ENCODE data around the gene SPPL2C.

SPPL2C gene

DNA sequence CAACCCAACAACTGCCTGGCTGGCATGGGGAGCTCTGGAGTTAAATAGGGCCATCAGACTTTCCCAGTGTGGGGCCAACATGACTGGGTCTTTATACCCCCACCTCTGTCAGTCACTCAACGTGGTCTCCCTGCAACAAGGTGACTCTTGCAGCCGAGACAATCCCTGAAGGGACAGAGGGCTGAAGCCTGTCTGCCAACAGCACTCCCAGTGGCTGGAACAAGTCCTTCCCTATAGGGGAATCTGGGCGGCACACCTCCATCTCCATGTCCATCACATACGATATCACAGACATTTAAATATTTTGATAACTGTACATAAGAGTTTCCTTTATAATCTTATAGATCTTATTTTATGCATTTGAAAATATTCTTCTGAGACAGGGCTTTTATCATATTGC, 44.9 kb downstream of the SPPL2C start:
- no peaks in the 10 kb centered on the region for H3K36me3 ChIP-seq (ENCODE audit: insufficient read depth)
- H3K79me2 ChIP-seq (ENCODE audit: insufficient read depth, low read depth) = no peaks in the 10 kb centered on the region
- H3K4me1 ChIP-seq (ENCODE audit: low read depth, poor library complexity, severe bottlenecking) = peaks cover 7% of the 10 kb centered on the region
- H4K20me1 ChIP-seq (ENCODE audit: insufficient read depth) = no peaks in the 10 kb centered on the region
- H3K27ac ChIP-seq = no peak overlapping the region
- H3K4me3 ChIP-seq (IDR thresholded peaks at IDR 0.05; ENCODE audit: insufficient read depth, low read depth, low read length) = no peak overlapping the region
- H3K4me2 ChIP-seq = no peak overlapping the region
- H3K27me3 ChIP-seq (ENCODE audit: insufficient read depth, low read depth) = no peaks in the 10 kb centered on the region
- TF ChIP-seq, protein P1, sequence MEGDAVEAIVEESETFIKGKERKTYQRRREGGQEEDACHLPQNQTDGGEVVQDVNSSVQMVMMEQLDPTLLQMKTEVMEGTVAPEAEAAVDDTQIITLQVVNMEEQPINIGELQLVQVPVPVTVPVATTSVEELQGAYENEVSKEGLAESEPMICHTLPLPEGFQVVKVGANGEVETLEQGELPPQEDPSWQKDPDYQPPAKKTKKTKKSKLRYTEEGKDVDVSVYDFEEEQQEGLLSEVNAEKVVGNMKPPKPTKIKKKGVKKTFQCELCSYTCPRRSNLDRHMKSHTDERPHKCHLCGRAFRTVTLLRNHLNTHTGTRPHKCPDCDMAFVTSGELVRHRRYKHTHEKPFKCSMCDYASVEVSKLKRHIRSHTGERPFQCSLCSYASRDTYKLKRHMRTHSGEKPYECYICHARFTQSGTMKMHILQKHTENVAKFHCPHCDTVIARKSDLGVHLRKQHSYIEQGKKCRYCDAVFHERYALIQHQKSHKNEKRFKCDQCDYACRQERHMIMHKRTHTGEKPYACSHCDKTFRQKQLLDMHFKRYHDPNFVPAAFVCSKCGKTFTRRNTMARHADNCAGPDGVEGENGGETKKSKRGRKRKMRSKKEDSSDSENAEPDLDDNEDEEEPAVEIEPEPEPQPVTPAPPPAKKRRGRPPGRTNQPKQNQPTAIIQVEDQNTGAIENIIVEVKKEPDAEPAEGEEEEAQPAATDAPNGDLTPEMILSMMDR (conservative IDR thresholded peaks at IDR 0.05; ENCODE audit: low read depth, low read length) = no peak
- no peak overlapping the region for H2AFZ ChIP-seq (ENCODE audit: low read depth)
- no peak overlapping the region for H3K9ac ChIP-seq

DNA sequence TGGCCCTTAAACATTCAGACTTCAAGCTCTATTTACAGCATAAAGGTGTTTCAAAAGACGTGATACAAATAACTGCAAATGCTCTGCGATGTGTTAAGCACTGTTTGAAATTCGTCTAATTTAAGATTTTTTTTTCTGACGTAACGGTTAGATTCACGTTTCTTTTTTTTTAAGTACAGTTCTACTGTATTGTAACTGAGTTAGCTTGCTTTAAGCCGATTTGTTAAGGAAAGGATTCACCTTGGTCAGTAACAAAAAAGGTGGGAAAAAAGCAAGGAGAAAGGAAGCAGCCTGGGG, 49.0 kb downstream of the SPPL2C start:
- Histone ChIP-seq H3K4me2 (peak overlapping the region; percentile 24; the same call in 1 of the 2 replicates), H3K4me3 (IDR thresholded peaks at IDR 0.05; ENCODE audit: insufficient read depth, low read depth, low read length) (no peak overlapping the region), H2AFZ (ENCODE audit: low read depth) (peak overlapping the region; percentile 99), H3K27ac (no peak overlapping the region), H3K36me3 (ENCODE audit: insufficient read depth) (no peaks in the 10 kb centered on the region), H3K4me1 (ENCODE audit: low read depth, poor library complexity, severe bottlenecking) (peaks cover 7% of the 10 kb centered on the region), H3K27me3 (ENCODE audit: insufficient read depth, low read depth) (no peaks in the 10 kb centered on the region), H3K9ac (0 out of 2 replicates have a peak overlapping the region, but pooled peaks have one; percentile 4), H3K79me2 (ENCODE audit: insufficient read depth, low read depth) (no peaks in the 10 kb centered on the region), H4K20me1 (ENCODE audit: insufficient read depth) (no peaks in the 10 kb centered on the region)
- TF ChIP-seq, protein P1 (conservative IDR thresholded peaks at IDR 0.05; ENCODE audit: low read depth, low read length) = no peak

DNA sequence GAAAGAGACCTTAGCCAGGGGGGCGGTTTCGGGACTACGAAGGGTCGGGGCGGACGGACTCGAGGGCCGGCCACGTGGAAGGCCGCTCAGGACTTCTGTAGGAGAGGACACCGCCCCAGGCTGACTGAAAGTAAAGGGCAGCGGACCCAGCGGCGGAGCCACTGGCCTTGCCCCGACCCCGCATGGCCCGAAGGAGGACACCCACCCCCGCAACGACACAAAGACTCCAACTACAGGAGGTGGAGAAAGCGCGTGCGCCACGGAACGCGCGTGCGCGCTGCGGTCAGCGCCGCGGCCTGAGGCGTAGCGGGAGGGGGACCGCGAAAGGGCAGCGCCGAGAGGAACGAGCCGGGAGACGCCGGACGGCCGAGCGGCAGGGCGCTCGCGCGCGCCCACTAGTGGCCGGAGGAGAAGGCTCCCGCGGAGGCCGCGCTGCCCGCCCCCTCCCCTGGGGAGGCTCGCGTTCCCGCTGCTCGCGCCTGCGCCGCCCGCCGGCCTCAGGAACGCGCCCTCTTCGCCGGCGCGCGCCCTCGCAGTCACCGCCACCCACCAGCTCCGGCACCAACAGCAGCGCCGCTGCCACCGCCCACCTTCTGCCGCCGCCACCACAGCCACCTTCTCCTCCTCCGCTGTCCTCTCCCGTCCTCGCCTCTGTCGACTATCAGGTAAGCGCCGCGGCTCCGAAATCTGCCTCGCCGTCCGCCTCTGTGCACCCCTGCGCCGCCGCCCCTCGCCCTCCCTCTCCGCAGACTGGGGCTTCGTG, 49.5 kb downstream of the SPPL2C start, which contains the start of gene MAPT:
TSS of gene MAPT (plus strand) at position 533 of the 763 bp plus-strand sequence. CDS start 67,784 bp downstream, outside the sequence.
- Histone ChIP-seq H3K79me2 (ENCODE audit: insufficient read depth, low read depth) (no peaks in the 10 kb centered on the region), H3K9ac (peak within 1 kb of the TSS; percentile 52; the same call in 1 of the 2 replicates), H4K20me1 (ENCODE audit: insufficient read depth) (no peaks in the 10 kb centered on the region), H3K27me3 (ENCODE audit: insufficient read depth, low read depth) (no peaks in the 10 kb centered on the region), H3K36me3 (ENCODE audit: insufficient read depth) (no peaks in the 10 kb centered on the region), H3K4me1 (ENCODE audit: low read depth, poor library complexity, severe bottlenecking) (peaks cover 7% of the 10 kb centered on the region), H2AFZ (ENCODE audit: low read depth) (peak within 1 kb of the TSS; percentile 99), H3K4me3 (IDR thresholded peaks at IDR 0.05; ENCODE audit: insufficient read depth, low read depth, low read length) (no peak within 1 kb of the TSS), H3K4me2 (peak within 1 kb of the TSS; percentile 94), H3K27ac (no peak within 1 kb of the TSS)
- TF ChIP-seq, protein P1 (conservative IDR thresholded peaks at IDR 0.05; ENCODE audit: low read depth, low read length) = peak; percentile 68

DNA sequence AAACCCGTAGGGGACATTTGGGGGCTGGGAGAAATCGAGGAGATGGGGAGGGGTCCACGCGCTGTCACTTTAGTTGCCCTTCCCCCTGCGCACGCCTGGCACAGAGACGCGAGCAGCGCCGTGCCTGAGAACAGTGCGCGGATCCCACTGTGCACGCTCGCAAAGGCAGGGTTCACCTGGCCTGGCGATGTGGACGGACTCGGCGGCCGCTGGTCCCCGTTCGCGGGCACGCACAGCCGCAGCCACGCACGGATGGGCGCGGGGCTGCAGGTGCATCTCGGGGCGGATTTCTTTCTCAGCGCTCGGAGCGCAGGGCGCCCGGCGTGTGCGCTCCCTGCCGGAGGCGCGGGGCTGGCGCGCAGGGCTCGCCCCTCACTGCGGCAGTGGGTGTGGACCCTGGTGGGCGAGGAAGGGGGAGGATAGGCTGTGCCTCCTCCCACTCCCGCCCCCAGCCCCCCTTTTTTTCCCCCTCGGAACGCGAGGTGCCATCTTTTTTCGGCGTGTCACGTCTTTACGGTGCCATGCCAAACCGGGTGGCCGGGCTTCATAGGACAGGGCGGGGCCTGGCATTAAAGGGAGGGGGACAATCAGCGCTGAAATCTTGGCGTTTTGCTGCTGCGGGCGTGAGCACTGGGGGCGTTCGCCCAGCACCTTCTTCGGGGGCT, 50.8 kb downstream of the SPPL2C start:
- Histone ChIP-seq H3K4me2 (peak overlapping the region; percentile 94), H4K20me1 (ENCODE audit: insufficient read depth) (no peaks in the 10 kb centered on the region), H3K79me2 (ENCODE audit: insufficient read depth, low read depth) (no peaks in the 10 kb centered on the region), H3K9ac (peak overlapping the region; percentile 52; the same call in 1 of the 2 replicates), H3K4me1 (ENCODE audit: low read depth, poor library complexity, severe bottlenecking) (peaks cover 7% of the 10 kb centered on the region), H3K27ac (no peak overlapping the region), H2AFZ (ENCODE audit: low read depth) (peak overlapping the region; percentile 99), H3K4me3 (IDR thresholded peaks at IDR 0.05; ENCODE audit: insufficient read depth, low read depth, low read length) (no peak overlapping the region), H3K27me3 (ENCODE audit: insufficient read depth, low read depth) (no peaks in the 10 kb centered on the region), H3K36me3 (ENCODE audit: insufficient read depth) (no peaks in the 10 kb centered on the region)
- TF ChIP-seq, protein P1 (conservative IDR thresholded peaks at IDR 0.05; ENCODE audit: low read depth, low read length) = no peak

All from KMS-11 (cell line).